22Rv1 (cell line): ENCODE data around the gene TGFB2.

Source experiments
- H3K27ac ChIP-seq: fragments of 450-650 bp; 2 replicates; pipeline ENCODE4 v1.5.1; 2017
- CTCF ChIP-seq: fragments of 450-650 bp; IDR thresholded peaks from 2 replicates; pipeline ENCODE4 v1.5.1; 2017; ENCODE audit warnings: mild to moderate bottlenecking
- ZFX ChIP-seq: fragments of 450-650 bp; IDR thresholded peaks from 2 replicates; pipeline ENCODE4 v1.6.1; 2017; ENCODE audit warnings: antibody characterized with exemption, borderline replicate concordance

Gene TGFB2

GRCh38 chr1:218332416-218332815 lies 12.7 kb upstream of the TGFB2 start:
- H3K27ac ChIP-seq: no peak overlapping the region
- TF ChIP-seq ZFX: no peak
- TF ChIP-seq CTCF: no peak

- no peak for TF ChIP-seq CTCF
- TF ChIP-seq ZFX: no peak
- H3K27ac ChIP-seq: no peak overlapping the region; the same call in 1 of the 2 replicates
These were observed 8.8 kb upstream of the TGFB2 start for GRCh38 chr1:218336328-218336727.

- TF ChIP-seq ZFX (no peak), CTCF (peak; percentile 92)
- H3K27ac ChIP-seq: no peak overlapping the region
These were observed 5.8 kb upstream of the TGFB2 start for GRCh38 chr1:218339267-218339831.

GRCh38 chr1:218341325-218341724 lies 3.8 kb upstream of the TGFB2 start:
- no peak overlapping the region for H3K27ac ChIP-seq
- TF ChIP-seq CTCF (no peak), ZFX (no peak)

- TF ChIP-seq ZFX (no peak), CTCF (no peak)
These were observed 3.0 kb upstream of the TGFB2 start for GRCh38 chr1:218342091-218342490.

GRCh38 chr1:218345673-218346390 lies 696 bp downstream of the TGFB2 start:
- no peak for TF ChIP-seq ZFX
- TF ChIP-seq CTCF: no peak
- peak overlapping the region; percentile 38 for H3K27ac ChIP-seq

More at GRCh38 chr1:218342091-218342490, 3.0 kb upstream of the TGFB2 start:
- no peak overlapping the region for H3K27ac ChIP-seq

GRCh38 chr1:218346391-218347204 lies 1.5 kb downstream of the TGFB2 start:
- TF ChIP-seq CTCF (no peak), ZFX (no peak)

More at GRCh38 chr1:218346391-218347204, 1.5 kb downstream of the TGFB2 start:
- no peak overlapping the region for H3K27ac ChIP-seq
